Epithelial cell of esophagus (primary cell): ENCODE measurements around the gene OR11G2.
"Not testable (repeated sequence)": the region's sequence is repeated elsewhere in the genome, so short reads cannot be mapped to it uniquely, and the experiment has no call there.

ENCODE experiments used
- DNase-seq: peaks from one replicate; pipeline ENCODE4 v3.0.0; 2010; ENCODE audit warnings: low read depth
- H3K4me3 ChIP-seq: 2 replicates; pipeline ENCODE4 v1.5.1; 2011; ENCODE audit warnings: mild to moderate bottlenecking, low read length, control low read depth
- TF ChIP-seq, protein P1 (sequence below): IDR thresholded peaks from 2 replicates; pipeline ENCODE4 v1.5.1; 2011; ENCODE audit warnings: low read depth, mild to moderate bottlenecking, low read length, control low read depth, inconsistent platforms; ENCODE audit not compliant: insufficient read depth; ENCODE audit errors: missing control alignments

The OR11G2 gene

DNA sequence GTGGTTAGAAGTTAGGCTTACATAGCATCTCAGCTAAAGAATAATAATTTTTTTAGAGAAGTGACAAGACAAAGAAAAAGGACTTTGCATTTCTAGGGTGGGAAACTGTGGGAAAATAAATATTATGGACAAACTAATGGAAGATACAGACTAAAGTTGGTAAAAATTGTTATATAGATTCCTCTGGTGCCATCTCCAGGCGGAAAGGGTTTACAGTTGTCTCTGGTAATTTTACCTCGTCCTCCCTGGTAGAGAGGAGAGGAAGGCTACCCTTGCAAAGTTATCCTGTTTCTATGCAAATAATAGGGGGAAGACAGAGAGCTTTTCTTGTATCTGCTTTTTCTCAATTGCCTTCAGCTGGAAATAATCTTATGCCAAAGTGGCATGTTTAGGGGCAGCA is 5.2 kb downstream of the OR11G2 start:
- TF ChIP-seq, protein P1, sequence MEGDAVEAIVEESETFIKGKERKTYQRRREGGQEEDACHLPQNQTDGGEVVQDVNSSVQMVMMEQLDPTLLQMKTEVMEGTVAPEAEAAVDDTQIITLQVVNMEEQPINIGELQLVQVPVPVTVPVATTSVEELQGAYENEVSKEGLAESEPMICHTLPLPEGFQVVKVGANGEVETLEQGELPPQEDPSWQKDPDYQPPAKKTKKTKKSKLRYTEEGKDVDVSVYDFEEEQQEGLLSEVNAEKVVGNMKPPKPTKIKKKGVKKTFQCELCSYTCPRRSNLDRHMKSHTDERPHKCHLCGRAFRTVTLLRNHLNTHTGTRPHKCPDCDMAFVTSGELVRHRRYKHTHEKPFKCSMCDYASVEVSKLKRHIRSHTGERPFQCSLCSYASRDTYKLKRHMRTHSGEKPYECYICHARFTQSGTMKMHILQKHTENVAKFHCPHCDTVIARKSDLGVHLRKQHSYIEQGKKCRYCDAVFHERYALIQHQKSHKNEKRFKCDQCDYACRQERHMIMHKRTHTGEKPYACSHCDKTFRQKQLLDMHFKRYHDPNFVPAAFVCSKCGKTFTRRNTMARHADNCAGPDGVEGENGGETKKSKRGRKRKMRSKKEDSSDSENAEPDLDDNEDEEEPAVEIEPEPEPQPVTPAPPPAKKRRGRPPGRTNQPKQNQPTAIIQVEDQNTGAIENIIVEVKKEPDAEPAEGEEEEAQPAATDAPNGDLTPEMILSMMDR = no peak

DNA sequence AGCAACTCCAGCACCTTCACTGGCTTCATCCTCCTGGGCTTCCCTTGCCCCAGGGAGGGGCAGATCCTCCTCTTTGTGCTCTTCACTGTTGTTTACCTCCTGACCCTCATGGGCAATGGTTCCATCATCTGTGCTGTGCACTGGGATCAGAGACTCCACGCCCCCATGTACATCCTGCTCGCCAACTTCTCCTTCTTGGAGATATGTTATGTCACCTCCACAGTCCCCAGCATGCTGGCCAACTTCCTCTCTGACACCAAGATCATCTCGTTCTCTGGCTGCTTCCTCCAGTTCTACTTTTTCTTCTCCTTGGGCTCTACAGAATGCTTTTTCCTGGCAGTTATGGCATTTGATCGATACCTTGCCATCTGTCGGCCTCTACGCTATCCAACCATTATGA is 6.8 kb downstream of the OR11G2 start:
- TF ChIP-seq, protein P1 = no peak
- H3K4me3 ChIP-seq = no peak overlapping the region
- no peak for DNase-seq

More for the DNA sequence above, 5.2 kb downstream of the OR11G2 start:
- no peak overlapping the region for H3K4me3 ChIP-seq
- no peak for DNase-seq

DNA sequence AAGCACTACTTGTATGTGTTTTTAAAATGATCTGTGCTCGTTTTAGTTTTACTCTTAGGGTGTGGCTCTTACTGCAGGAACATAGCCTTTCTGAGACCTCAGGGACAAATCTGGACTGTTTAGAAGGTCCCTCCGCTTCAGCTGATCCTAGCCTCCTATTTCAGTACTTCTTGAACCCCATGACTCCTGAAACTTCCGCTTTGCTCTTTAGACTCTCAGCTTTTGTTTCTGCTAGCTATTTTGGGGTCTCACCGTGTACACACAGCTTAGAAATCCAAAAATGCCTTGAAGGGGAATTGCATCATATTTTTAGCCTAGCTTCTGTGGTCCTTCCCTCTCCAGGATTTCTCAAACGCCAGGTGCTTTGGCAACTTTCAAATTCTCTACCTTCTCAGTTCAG is 8.3 kb downstream of the OR11G2 start:
- no peak overlapping the region for H3K4me3 ChIP-seq
- no peak for DNase-seq
- TF ChIP-seq, protein P1 = no peak

DNA sequence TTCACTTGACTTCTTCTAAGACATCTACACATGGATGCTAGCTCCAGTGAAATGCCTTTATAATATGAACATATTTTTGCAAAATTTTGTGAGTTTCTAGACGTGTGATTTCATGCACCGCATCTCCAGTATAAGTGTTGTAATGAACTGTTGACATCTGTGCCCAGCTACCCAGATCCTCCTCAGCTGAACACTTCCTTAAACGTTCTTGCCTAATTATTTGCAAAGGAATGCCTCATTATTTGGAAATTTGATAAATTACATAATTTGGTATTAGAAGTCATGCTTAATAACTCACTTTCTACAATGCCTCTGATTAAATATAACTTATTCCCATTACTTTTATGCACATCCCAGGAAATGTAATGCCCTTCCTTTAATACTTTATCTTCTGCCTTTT is 14.0 kb downstream of the OR11G2 start:
- no peak for DNase-seq
- no peak overlapping the region for H3K4me3 ChIP-seq
- TF ChIP-seq, protein P1 = no peak

DNA sequence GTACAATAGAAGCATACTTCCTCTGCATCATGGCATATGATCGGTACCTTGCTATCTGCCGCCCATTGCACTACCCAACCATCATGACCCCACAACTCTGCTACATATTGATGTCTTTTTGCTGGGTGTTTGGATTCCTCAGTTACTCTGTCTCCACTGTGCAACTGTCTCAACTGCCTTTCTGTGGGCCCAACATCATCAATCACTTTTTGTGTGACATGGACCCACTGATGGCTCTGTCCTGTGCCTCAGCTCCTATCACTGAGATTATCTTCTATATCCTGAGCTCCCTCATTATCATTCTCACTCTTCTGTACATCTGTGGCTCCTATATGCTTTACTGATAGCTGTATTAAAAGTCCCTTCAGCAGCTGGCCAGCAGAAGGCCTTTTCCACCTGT is 18.9 kb downstream of the OR11G2 start:
- DNase-seq = no peak
- TF ChIP-seq, protein P1 = no peak
- H3K4me3 ChIP-seq = no peak overlapping the region

DNA sequence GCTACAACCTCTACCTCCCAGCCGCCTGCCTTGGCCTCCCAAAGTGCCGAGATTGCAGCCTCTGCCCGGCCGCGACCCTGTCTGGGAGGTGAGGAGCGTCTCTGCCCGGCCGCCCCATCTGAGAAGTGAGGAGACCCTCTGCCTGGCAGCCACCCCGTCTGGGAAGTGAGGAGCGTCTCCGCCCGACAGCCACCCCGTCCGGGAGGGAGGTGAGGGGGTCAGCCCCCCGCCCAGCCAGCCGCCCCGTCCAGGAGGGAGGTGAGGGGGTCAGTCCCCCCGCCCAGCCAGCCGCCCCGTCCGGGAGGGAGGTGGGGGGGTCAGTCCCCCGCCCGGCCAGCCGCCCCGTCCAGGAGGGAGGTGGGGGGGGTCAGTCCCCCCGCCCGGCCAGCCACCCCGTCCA is 21.7 kb downstream of the OR11G2 start:
- not testable (repeated sequence) for DNase-seq

DNA sequence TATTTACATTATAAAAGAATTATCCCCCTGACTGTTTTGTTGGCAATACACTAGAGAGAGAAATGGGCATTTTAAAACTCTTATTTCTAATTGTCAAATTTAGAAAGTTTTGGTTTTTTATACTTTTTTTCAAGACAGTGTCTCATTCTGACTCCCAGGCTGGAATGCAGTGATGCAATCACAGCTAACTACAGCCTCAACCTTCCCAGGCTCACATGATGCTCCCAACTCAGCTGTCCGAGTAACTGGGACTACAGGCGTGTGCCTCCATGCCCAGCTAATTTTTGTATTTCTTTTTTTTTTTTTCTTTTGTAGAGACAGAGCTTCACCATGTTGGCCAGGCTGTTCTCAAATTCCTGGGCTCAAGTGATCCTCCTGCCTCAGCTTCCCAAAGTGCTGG is 24.5 kb downstream of the OR11G2 start:
- no peak overlapping the region for H3K4me3 ChIP-seq
- DNase-seq = no peak
- TF ChIP-seq, protein P1 = no peak

More for the DNA sequence above, 21.7 kb downstream of the OR11G2 start:
- H3K4me3 ChIP-seq = not testable (repeated sequence)

DNA sequence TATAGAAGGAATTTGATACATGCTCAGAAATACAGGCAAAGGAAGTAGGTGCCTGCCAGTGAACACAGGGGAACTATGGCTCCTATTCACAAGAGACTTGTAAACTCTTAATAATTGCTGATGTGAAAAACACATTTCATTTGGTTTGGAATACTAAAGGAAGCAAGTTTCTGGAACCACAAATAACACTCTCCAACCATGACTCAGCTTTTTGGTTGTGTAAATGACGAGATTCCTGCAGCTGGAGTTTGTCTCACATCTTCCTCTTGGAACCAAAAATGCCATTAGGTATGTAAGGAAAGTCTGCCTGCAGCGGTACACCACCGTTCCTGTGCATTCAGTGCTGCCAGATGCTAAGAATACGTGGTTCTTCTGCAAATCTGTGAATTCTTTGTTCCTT is 28.3 kb downstream of the OR11G2 start:
- H3K4me3 ChIP-seq = no peak overlapping the region
- DNase-seq = no peak
- TF ChIP-seq, protein P1 = no peak
